NCI-H748 (cell line): ENCODE measurements around the gene TRIM3.

Experiments used
- DNase-seq: peaks from one replicate; lab custom pipeline; 2025; ENCODE audit not compliant: unreplicated experiment; lab: John Stamatoyannopoulos, UW

TRIM3 gene

GRCh38 chr11:6404342-6405051 is 69.2 kb downstream of the TRIM3 start:
- peak; percentile 28 for DNase-seq

GRCh38 chr11:6403539-6403938 is 70.2 kb downstream of the TRIM3 start:
- no peak for DNase-seq

GRCh38 chr11:6402561-6402981 is 71.2 kb downstream of the TRIM3 start:
- no peak for DNase-seq

- no peak for DNase-seq
These were observed 71.7 kb downstream of the TRIM3 start for GRCh38 chr11:6402061-6402470.

DNA sequence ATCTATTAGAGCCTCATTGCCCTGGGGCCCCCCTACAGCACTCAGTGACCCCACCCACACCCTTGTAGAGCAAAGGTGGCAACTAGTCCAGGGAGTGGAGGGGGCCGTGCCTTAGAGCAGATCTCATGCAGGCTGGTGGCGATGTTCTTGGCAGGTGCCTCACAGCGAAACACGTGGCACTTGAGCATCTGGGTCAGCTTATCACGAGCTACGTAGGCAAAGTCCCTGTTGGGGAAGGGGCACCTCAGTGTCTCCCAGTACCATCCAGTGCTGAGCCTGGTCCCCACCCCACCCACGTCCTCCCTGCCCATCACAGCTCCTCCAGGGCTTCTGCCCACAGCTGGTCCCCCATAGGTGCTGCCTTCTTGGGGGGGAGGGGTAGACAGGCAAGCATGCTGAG is 72.3 kb downstream of the TRIM3 start:
- DNase-seq = no peak

- no peak for DNase-seq
These were observed 73.1 kb downstream of the TRIM3 start for GRCh38 chr11:6400431-6401345.
